Peyer's patch (tissue), 4 donors: ENCODE measurements around the gene DIPK1C.

Experiments
- CTCF ChIP-seq, 6 experiments: fragments of 450-650 bp in 4 of 6; fragments of 200-600 bp in 2 of 6; sonication (generic) in 1 of 6; IDR thresholded peaks; one replicate each; pipeline ENCODE4 v1.5.1; 2017 to 2019; ENCODE audit warnings: antibody characterized with exemption in 6 of 6, mild to moderate bottlenecking in 3 of 6, moderate library complexity in 1 of 6
- POLR2A ChIP-seq, 2 donors: fragments of 450-650 bp; IDR thresholded peaks; one replicate each; pipeline ENCODE4 v1.5.1; 2017; ENCODE audit warnings: antibody characterized with exemption in 2 of 2, mild to moderate bottlenecking in 2 of 2, moderate library complexity in 2 of 2

GRCh38 chr18:74457725-74458421 lies 765 bp upstream of the DIPK1C start:
- TF ChIP-seq CTCF (IDR thresholded peaks at IDR 0.05), result no peak
- TF ChIP-seq POLR2A (IDR thresholded peaks at IDR 0.05), result no peak
